LNCaP clone FGC (cell line): Measurements from ENCODE around the gene TSPAN13.

Experiments
- DNase-seq: peaks from one replicate; pipeline ENCODE4 v3.0.0-alpha.2; 2011; ENCODE audit warnings: low read depth
- H3K4me3 ChIP-seq: 2 replicates; pipeline ENCODE4 v1.5.1; 2011; ENCODE audit warnings: mild to moderate bottlenecking, low read depth, low read length, control low read depth
- TF ChIP-seq, protein P1 (sequence below): IDR thresholded peaks from 2 replicates; pipeline ENCODE4 v1.5.1; 2012; ENCODE audit warnings: mild to moderate bottlenecking; ENCODE audit not compliant: control insufficient read depth, insufficient read depth; ENCODE audit errors: extremely low read depth

Gene TSPAN13

DNA sequence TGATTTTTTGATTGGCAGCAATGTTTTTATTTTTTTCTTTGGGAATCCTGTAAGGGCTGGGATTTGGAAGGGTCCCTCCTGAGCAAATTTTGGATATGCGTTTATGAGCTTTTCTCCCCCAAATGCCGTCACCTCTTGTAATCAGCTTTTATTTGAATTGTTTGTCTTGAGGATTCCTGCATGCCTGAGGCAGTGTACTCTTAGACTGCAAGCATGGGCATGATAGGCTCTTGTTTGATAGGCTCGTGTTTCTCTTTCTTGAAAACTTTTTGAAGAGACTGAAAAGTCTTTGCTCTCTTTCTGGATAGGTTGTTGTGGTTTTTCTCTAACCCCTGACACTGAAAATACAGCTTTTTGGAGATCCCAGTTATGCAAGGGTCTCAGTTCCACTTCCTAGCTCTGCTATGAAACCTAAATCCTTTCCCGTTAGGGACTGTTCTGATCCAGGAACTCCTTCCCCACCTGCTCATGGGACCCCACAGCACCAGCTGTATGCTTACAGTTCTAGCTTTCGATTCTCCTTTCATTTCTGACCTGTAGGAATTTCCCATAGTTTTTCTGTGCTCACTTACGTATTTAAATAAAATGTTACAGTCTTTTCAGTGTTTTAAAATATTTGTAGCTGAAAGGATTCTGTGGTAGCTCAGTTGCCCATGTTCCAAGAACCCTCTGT, 17.2 kb downstream of the TSPAN13 start:
- TF ChIP-seq, protein P1, sequence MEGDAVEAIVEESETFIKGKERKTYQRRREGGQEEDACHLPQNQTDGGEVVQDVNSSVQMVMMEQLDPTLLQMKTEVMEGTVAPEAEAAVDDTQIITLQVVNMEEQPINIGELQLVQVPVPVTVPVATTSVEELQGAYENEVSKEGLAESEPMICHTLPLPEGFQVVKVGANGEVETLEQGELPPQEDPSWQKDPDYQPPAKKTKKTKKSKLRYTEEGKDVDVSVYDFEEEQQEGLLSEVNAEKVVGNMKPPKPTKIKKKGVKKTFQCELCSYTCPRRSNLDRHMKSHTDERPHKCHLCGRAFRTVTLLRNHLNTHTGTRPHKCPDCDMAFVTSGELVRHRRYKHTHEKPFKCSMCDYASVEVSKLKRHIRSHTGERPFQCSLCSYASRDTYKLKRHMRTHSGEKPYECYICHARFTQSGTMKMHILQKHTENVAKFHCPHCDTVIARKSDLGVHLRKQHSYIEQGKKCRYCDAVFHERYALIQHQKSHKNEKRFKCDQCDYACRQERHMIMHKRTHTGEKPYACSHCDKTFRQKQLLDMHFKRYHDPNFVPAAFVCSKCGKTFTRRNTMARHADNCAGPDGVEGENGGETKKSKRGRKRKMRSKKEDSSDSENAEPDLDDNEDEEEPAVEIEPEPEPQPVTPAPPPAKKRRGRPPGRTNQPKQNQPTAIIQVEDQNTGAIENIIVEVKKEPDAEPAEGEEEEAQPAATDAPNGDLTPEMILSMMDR, result no peak
- H3K4me3 ChIP-seq, result no peak overlapping the region
- DNase-seq, result no peak

DNA sequence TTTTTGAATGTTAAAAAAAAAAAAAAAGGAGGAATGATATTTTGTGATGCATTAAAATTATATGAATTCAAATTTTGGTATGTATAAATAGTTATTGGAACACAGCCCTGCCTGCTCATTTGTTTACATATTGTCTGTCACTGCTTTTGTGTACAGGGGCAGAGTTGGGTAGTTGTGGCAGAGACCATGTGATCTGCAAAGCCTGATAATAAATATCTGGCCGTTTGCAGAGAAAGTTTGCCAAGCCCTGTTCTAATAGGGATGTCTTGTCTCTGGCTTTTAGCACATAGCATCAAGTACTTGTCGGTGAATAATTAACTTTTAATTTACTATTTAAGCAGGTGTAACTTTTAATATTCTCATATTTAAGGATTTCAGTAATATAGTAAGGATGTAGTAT, 19.8 kb downstream of the TSPAN13 start:
- no peak for DNase-seq
- TF ChIP-seq, protein P1, result no peak
- H3K4me3 ChIP-seq, result no peak overlapping the region

- no peak for DNase-seq
- TF ChIP-seq, protein P1, result no peak
Observed at GRCh38 chr7:16773884-16774283, 20.3 kb downstream of the TSPAN13 start.

DNA sequence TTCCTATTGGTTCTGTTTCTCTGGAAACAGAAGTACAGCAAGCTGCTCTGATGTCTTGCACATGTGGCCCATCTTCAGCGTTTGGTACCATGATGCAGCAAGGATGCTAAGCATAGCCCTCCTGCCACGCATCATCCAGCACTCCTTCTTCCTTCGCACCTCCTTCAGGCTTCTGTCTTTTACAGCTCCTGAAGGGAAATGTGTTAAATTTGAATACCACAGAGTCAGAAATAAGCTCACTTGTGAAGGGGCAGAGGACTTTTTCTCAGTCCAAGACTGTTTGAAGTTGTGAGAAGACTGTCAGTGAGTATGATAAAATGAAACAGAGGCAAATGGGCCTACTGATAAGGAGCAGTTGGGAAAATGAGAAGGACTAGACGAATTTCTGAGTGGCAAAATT, 20.7 kb downstream of the TSPAN13 start:
- TF ChIP-seq, protein P1, result no peak
- H3K4me3 ChIP-seq, result no peak overlapping the region
- DNase-seq, result no peak

More at GRCh38 chr7:16773884-16774283, 20.3 kb downstream of the TSPAN13 start:
- no peak overlapping the region for H3K4me3 ChIP-seq

DNA sequence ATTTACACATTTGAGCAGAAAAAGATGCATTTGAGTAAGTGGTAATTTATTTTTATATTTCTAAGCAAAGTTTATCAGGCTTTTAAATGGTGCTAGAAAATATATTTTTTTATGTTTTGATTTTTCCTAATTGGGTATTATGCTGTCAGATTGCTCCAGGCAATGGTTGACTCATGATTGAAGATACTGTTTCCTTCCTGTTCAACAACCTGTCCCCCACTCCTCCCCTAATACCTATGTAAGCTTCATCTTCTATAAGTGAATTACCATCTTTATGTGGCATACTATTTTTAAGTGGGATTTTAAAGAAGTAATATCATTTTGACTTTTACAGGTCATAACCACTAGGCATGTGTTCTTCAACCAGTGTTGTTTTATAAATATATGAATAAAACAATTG, 21.4 kb downstream of the TSPAN13 start:
- TF ChIP-seq, protein P1, result no peak
- H3K4me3 ChIP-seq, result no peak overlapping the region
- DNase-seq, result no peak

- no peak overlapping the region for H3K4me3 ChIP-seq
- TF ChIP-seq, protein P1, result no peak
- DNase-seq, result no peak
Observed at GRCh38 chr7:16776053-16776452, 22.5 kb downstream of the TSPAN13 start.

GRCh38 chr7:16778476-16778875, 24.9 kb downstream of the TSPAN13 start:
- TF ChIP-seq, protein P1, result no peak

More at GRCh38 chr7:16778476-16778875, 24.9 kb downstream of the TSPAN13 start:
- no peak for DNase-seq
- H3K4me3 ChIP-seq, result no peak overlapping the region
